BLaER1 treated with 17β-estradiol and CSF1 and Interleukin-3, amounts not matched to agents 10 nM and 100 nM (cell line): Measurements from ENCODE around the gene REPS1.

Experiments used
- H3K27ac ChIP-seq, 11 experiments: shearing (Covaris generic); formaldehyde crosslinking; 2 replicates each; pipeline ENCODE4 v1.8.1; 2022
- H3K27me3 ChIP-seq, 11 experiments: shearing (Covaris generic); formaldehyde crosslinking; 2 replicates each; pipeline ENCODE4 v1.8.1; 2022
- H3K36me3 ChIP-seq, 11 experiments: shearing (Covaris generic); formaldehyde crosslinking; 2 replicates each; pipeline ENCODE4 v1.8.1; 2022
- H3K4me1 ChIP-seq, 10 experiments: shearing (Covaris generic); formaldehyde crosslinking; 2 replicates each; pipeline ENCODE4 v1.8.1; 2022
- H3K4me2 ChIP-seq, 11 experiments: shearing (Covaris generic); formaldehyde crosslinking; 2 replicates each; pipeline ENCODE4 v1.8.1; 2022
- H3K4me3 ChIP-seq, 10 experiments: shearing (Covaris generic); formaldehyde crosslinking; 2 replicates each; pipeline ENCODE4 v1.8.1; 2022
- H3K9ac ChIP-seq, 11 experiments: shearing (Covaris generic); formaldehyde crosslinking; 2 replicates each; pipeline ENCODE4 v1.8.1; 2022
- H3K9me3 ChIP-seq, 11 experiments: shearing (Covaris generic); formaldehyde crosslinking; replicated peaks in 1 of 11; 2 replicates each; pipeline ENCODE4 v1.8.1; 2022
- H4K20me1 ChIP-seq, 11 experiments: shearing (Covaris generic); formaldehyde crosslinking; 2 replicates each; pipeline ENCODE4 v1.8.1; 2022
- Cebpa-rat ChIP-seq, 11 experiments: shearing (Covaris generic); IDR thresholded peaks; 2 replicates each; pipeline ENCODE4 v1.8.1; 2022

The REPS1 gene

DNA sequence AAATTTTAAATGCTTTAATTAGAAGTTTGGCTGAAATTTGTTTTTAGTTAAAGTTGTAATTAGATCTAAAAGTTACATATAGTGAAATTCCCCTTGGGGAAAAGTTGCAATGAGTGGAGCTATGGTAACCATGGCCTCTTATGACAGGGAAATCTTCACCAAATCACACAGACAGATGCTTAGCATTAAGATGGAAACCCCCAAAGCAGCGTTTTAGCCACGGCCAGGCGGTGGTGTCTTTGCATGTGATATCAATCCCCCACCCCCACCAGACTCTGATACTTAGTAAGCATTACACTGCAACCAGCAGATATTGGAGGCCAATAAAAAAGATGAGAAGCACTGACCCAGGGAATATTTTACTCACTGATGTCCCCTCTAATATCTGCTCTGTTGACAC is 75.7 kb downstream of the REPS1 start:
- Histone ChIP-seq H3K9me3 (0 out of 22 replicates have a peak, but pooled peaks cover 0 to 3% (median 0%) of the 10 kb centered on the region in 11 experiments), H3K4me2 (no peak overlapping the region), H4K20me1 (no peaks in the 10 kb centered on the region), H3K27me3 (no peaks in the 10 kb centered on the region), H3K27ac (no peak overlapping the region), H3K36me3 (peaks cover 75 to 98% (median 95%) of the 10 kb centered on the region in 11 experiments), H3K4me1 (peaks cover 0 to 14% (median 8%) of the 10 kb centered on the region in 10 experiments; a peak in 12 of 20 replicates), H3K9ac (no peak overlapping the region), H3K4me3 (no peak overlapping the region)
- TF ChIP-seq Cebpa-rat (IDR thresholded peaks at IDR 0.05) = no peak

DNA sequence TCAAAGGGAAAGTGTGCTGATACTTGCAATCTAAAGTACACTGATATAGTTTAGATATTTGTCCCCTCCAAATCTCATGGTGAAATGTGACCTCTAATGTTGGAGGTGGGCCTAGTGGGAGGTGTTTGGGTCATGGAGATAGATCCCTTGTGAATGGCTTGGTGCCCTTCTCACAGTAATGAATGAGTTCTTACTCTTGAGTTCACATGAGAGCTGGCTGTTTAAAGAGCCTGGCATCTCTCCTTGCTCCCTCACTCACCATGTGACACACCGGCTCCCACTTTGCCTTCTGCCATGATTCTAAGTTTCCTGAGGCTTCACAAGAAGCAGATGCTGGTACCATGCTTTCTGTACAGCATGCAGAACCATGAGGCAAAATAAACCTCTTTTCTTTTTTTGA is 78.1 kb downstream of the REPS1 start:
- TF ChIP-seq Cebpa-rat (IDR thresholded peaks at IDR 0.05) = no peak
- peaks cover 0 to 14% (median 8%) of the 10 kb centered on the region in 10 experiments; a peak in 12 of 20 replicates for H3K4me1 ChIP-seq
- no peak overlapping the region for H3K9ac ChIP-seq
- no peak overlapping the region for H3K4me3 ChIP-seq
- H3K27ac ChIP-seq = no peak overlapping the region
- H3K27me3 ChIP-seq = no peaks in the 10 kb centered on the region
- peaks cover 76 to 100% (median 96%) of the 10 kb centered on the region in 11 experiments for H3K36me3 ChIP-seq
- H3K4me2 ChIP-seq = peak overlapping the region in 7 of 11 experiments; percentile 18 to 42 (median 31); a peak in 11 of 22 replicates
- H3K9me3 ChIP-seq = 0 out of 22 replicates have a peak, but pooled peaks cover 0 to 3% (median 0%) of the 10 kb centered on the region in 11 experiments
- H4K20me1 ChIP-seq = no peaks in the 10 kb centered on the region

GRCh38 chr6:138909511-138909910 is 78.5 kb downstream of the REPS1 start:
- Histone ChIP-seq H3K4me2 (peak overlapping the region in 7 of 11 experiments; percentile 18 to 42 (median 31); a peak in 9 of 22 replicates), H3K27ac (no peak overlapping the region), H3K9me3 (0 out of 22 replicates have a peak, but pooled peaks cover 0 to 3% (median 0%) of the 10 kb centered on the region in 11 experiments), H3K27me3 (no peaks in the 10 kb centered on the region), H3K36me3 (peaks cover 76 to 100% (median 96%) of the 10 kb centered on the region in 11 experiments), H4K20me1 (no peaks in the 10 kb centered on the region), H3K4me1 (peaks cover 0 to 14% (median 8%) of the 10 kb centered on the region in 10 experiments; a peak in 12 of 20 replicates), H3K9ac (no peak overlapping the region), H3K4me3 (no peak overlapping the region)
- no peak for TF ChIP-seq Cebpa-rat (IDR thresholded peaks at IDR 0.05)

DNA sequence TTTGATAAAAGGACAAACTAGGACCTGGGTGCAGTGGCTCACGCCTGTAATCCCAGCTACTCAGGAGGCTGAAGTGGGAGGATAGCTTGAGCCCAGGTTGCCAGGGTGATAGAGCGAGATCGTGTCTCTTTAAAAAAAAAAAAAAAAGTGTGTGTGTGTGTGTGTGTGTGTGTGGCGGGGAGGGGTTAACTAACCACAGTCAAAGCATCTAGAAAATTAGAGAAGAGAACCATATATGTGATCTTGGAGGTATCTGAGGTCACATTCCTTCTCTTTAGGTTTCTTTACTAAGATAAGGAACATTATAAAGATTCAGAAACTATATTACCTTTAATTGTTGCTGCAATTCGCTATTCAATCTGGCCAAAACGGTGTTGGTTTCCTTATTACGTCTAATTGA is 80.9 kb downstream of the REPS1 start:
- Histone ChIP-seq H3K9me3 (0 out of 22 replicates have a peak, but pooled peaks cover 0 to 3% (median 0%) of the 10 kb centered on the region in 11 experiments), H3K4me2 (no peak overlapping the region), H3K27ac (no peak overlapping the region), H3K9ac (no peak overlapping the region), H4K20me1 (no peaks in the 10 kb centered on the region), H3K36me3 (peaks cover 68 to 100% (median 95%) of the 10 kb centered on the region in 11 experiments), H3K27me3 (no peaks in the 10 kb centered on the region), H3K4me1 (peaks cover 0 to 14% (median 8%) of the 10 kb centered on the region in 10 experiments; a peak in 12 of 20 replicates), H3K4me3 (no peak overlapping the region)
- TF ChIP-seq Cebpa-rat (IDR thresholded peaks at IDR 0.05) = no peak

- no peaks in the 10 kb centered on the region for H3K9me3 ChIP-seq
- H3K27me3 ChIP-seq = no peaks in the 10 kb centered on the region
- H3K9ac ChIP-seq = no peak overlapping the region
- H4K20me1 ChIP-seq = no peaks in the 10 kb centered on the region
- H3K27ac ChIP-seq = no peak overlapping the region
- peaks cover 24 to 62% (median 40%) of the 10 kb centered on the region in 11 experiments for H3K36me3 ChIP-seq
- no peak overlapping the region for H3K4me2 ChIP-seq
- no peak overlapping the region for H3K4me3 ChIP-seq
- no peak for TF ChIP-seq Cebpa-rat (IDR thresholded peaks at IDR 0.05)
- no peaks in the 10 kb centered on the region for H3K4me1 ChIP-seq
Measured at GRCh38 chr6:138897031-138897430, 91.0 kb downstream of the REPS1 start.

- Histone ChIP-seq H3K9me3 (no peaks in the 10 kb centered on the region), H4K20me1 (no peaks in the 10 kb centered on the region), H3K27me3 (no peaks in the 10 kb centered on the region), H3K36me3 (peaks cover 16 to 54% (median 32%) of the 10 kb centered on the region in 11 experiments), H3K27ac (no peak overlapping the region), H3K4me3 (no peak overlapping the region), H3K4me2 (no peak overlapping the region), H3K4me1 (no peaks in the 10 kb centered on the region), H3K9ac (no peak overlapping the region)
- TF ChIP-seq Cebpa-rat (IDR thresholded peaks at IDR 0.05) = no peak
Measured at GRCh38 chr6:138896104-138896756, 91.8 kb downstream of the REPS1 start.

- Histone ChIP-seq H3K9ac (no peak overlapping the region), H3K36me3 (peaks cover 0 to 14% (median 7%) of the 10 kb centered on the region in 11 experiments; a peak in 5 of 22 replicates), H3K4me1 (no peaks in the 10 kb centered on the region), H3K27me3 (no peaks in the 10 kb centered on the region), H3K4me3 (no peak overlapping the region), H4K20me1 (no peaks in the 10 kb centered on the region; a peak in 1 of 22 replicates), H3K9me3 (no peaks in the 10 kb centered on the region), H3K27ac (no peak overlapping the region), H3K4me2 (no peak overlapping the region)
- no peak for TF ChIP-seq Cebpa-rat (IDR thresholded peaks at IDR 0.05)
Measured at GRCh38 chr6:138891255-138891986, 96.6 kb downstream of the REPS1 start.

DNA sequence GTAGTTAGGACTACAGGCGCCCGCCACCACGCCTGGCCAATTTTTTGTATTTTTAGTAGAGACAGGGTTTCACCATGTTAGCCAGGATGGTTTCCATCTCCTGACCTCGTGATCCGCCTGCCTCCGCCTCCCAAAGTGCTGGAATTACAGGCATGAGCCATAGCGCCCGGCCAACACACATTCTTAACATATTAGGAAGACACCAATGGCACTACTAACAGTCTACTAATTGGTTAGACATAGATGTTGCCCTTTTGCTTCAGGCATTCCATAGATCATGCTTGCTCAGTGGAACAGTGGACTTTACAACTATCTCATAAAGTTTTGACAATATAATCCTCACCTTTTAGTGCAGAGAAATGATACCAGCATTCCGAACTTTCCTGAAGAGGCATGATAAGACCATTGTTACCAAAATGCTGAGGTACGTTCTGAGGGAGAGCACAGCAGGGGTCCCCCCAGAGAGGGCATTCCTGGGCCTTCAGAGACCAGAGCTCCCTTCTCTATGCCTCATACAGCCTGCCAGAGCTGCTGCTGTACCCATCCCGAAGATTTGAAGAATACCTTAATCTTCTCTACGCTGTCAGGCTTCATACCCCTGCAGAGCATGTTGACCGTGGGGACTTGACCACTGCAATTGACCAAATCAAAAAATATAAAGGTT is 102.8 kb downstream of the REPS1 start:
- H4K20me1 ChIP-seq = no peaks in the 10 kb centered on the region; a peak in 1 of 22 replicates
- H3K27me3 ChIP-seq = no peaks in the 10 kb centered on the region
- no peak for TF ChIP-seq Cebpa-rat (IDR thresholded peaks at IDR 0.05)
- no peak overlapping the region for H3K4me3 ChIP-seq
- no peaks in the 10 kb centered on the region for H3K9me3 ChIP-seq
- H3K4me1 ChIP-seq = no peaks in the 10 kb centered on the region
- H3K4me2 ChIP-seq = no peak overlapping the region
- H3K9ac ChIP-seq = no peak overlapping the region
- peaks cover 0 to 3% (median 0%) of the 10 kb centered on the region in 11 experiments; a peak in 1 of 22 replicates for H3K36me3 ChIP-seq
- H3K27ac ChIP-seq = no peak overlapping the region
